ENCODE data around the gene SAMMSON. TPM values are rescaled to one million over a fixed set of nuclear protein-coding genes. Genes with fewer than 3 reads are reported as not detected.
A peak's percentile ranks its signal among the peaks of the same experiment; 100 is the strongest.

Gene SAMMSON
- total and polyA plus RNA-seq, 2 donors (not counting 1 experiment from before 2014, with no cell fraction given), result under 0.01 TPM; not detected in 1

GRCh38 chr3:70064194-70064779 lies 64.8 kb downstream of the SAMMSON start:
- H3K9ac ChIP-seq (ENCODE audit: insufficient read depth, low read length), result no peak overlapping the region
- TF ChIP-seq CTCF (conservative IDR thresholded peaks at IDR 0.05 in 1 of 2, IDR thresholded peaks at IDR 0.05 in 1 of 2; ENCODE audit: low read depth in 1 of 2, low read length in 2 of 2) (peak; percentile 63 to 75), EZH2 (IDR thresholded peaks at IDR 0.05; ENCODE audit: low read length, missing control alignments) (no peak)
- no peaks in the 10 kb centered on the region for H4K20me1 ChIP-seq (ENCODE audit: control insufficient read depth, extremely low read depth, insufficient read depth, low read length)
- no peaks in the 10 kb centered on the region for H3K4me1 ChIP-seq (ENCODE audit: control insufficient read depth, extremely low read depth, insufficient read depth, low read length)
- H3K79me2 ChIP-seq (ENCODE audit: control insufficient read depth, insufficient read depth, low read length), result no peaks in the 10 kb centered on the region
- H3K9me3 ChIP-seq (ENCODE audit: control insufficient read depth, insufficient read depth, low read depth, low read length), result no peaks in the 10 kb centered on the region
- no peaks in the 10 kb centered on the region for H3K27me3 ChIP-seq (ENCODE audit: control insufficient read depth, insufficient read depth, low read length)
- no peaks in the 10 kb centered on the region for H3K36me3 ChIP-seq (ENCODE audit: control insufficient read depth, insufficient read depth, low read length)
- H3K4me2 ChIP-seq (ENCODE audit: extremely low read depth, insufficient read depth, low read length), result no peak overlapping the region
- H2AFZ ChIP-seq (ENCODE audit: low read length), result no peak overlapping the region
- H3K27ac ChIP-seq (ENCODE audit: insufficient read depth, low read length), result no peak overlapping the region
- peak; percentile 16 to 66 for DNase-seq (ENCODE audit: low read depth in 2 of 2)
- H3K4me3 ChIP-seq (replicated peaks in 1 of 4; ENCODE audit: control extremely low read depth in 1 of 4, insufficient read depth in 1 of 4, low read depth in 3 of 4, low read length in 4 of 4), result no peak overlapping the region

- Histone ChIP-seq H3K4me3 (replicated peaks in 1 of 4; ENCODE audit: control extremely low read depth in 1 of 4, insufficient read depth in 1 of 4, low read depth in 3 of 4, low read length in 4 of 4) (no peak overlapping the region), H3K4me2 (ENCODE audit: extremely low read depth, insufficient read depth, low read length) (no peak overlapping the region), H3K79me2 (ENCODE audit: control insufficient read depth, insufficient read depth, low read length) (no peaks in the 10 kb centered on the region), H3K36me3 (ENCODE audit: control insufficient read depth, insufficient read depth, low read length) (no peaks in the 10 kb centered on the region), H2AFZ (ENCODE audit: low read length) (no peak overlapping the region), H3K27ac (ENCODE audit: insufficient read depth, low read length) (no peak overlapping the region), H4K20me1 (ENCODE audit: control insufficient read depth, extremely low read depth, insufficient read depth, low read length) (no peaks in the 10 kb centered on the region), H3K27me3 (ENCODE audit: control insufficient read depth, insufficient read depth, low read length) (no peaks in the 10 kb centered on the region), H3K4me1 (ENCODE audit: control insufficient read depth, extremely low read depth, insufficient read depth, low read length) (no peaks in the 10 kb centered on the region), H3K9me3 (ENCODE audit: control insufficient read depth, insufficient read depth, low read depth, low read length) (no peaks in the 10 kb centered on the region), H3K9ac (ENCODE audit: insufficient read depth, low read length) (no peak overlapping the region)
- no peak for DNase-seq (ENCODE audit: low read depth in 2 of 2)
- TF ChIP-seq EZH2 (IDR thresholded peaks at IDR 0.05; ENCODE audit: low read length, missing control alignments) (no peak), CTCF (conservative IDR thresholded peaks at IDR 0.05 in 1 of 2, IDR thresholded peaks at IDR 0.05 in 1 of 2; ENCODE audit: low read depth in 1 of 2, low read length in 2 of 2) (no peak)
These were observed 66.2 kb downstream of the SAMMSON start for GRCh38 chr3:70065696-70066253.

- H4K20me1 ChIP-seq (ENCODE audit: control insufficient read depth, extremely low read depth, insufficient read depth, low read length), result no peaks in the 10 kb centered on the region
- peak; percentile 28 to 62 for DNase-seq (ENCODE audit: low read depth in 2 of 2)
- no peak overlapping the region for H3K27ac ChIP-seq (ENCODE audit: insufficient read depth, low read length)
- H3K79me2 ChIP-seq (ENCODE audit: control insufficient read depth, insufficient read depth, low read length), result no peaks in the 10 kb centered on the region
- no peak overlapping the region for H2AFZ ChIP-seq (ENCODE audit: low read length)
- TF ChIP-seq EZH2 (IDR thresholded peaks at IDR 0.05; ENCODE audit: low read length, missing control alignments) (no peak), CTCF (conservative IDR thresholded peaks at IDR 0.05 in 1 of 2, IDR thresholded peaks at IDR 0.05 in 1 of 2; ENCODE audit: low read depth in 1 of 2, low read length in 2 of 2) (no peak)
- no peaks in the 10 kb centered on the region for H3K27me3 ChIP-seq (ENCODE audit: control insufficient read depth, insufficient read depth, low read length)
- H3K4me2 ChIP-seq (ENCODE audit: extremely low read depth, insufficient read depth, low read length), result no peak overlapping the region
- H3K36me3 ChIP-seq (ENCODE audit: control insufficient read depth, insufficient read depth, low read length), result no peaks in the 10 kb centered on the region
- H3K4me3 ChIP-seq (replicated peaks in 1 of 4; ENCODE audit: control extremely low read depth in 1 of 4, insufficient read depth in 1 of 4, low read depth in 3 of 4, low read length in 4 of 4), result no peak overlapping the region
- no peaks in the 10 kb centered on the region for H3K4me1 ChIP-seq (ENCODE audit: control insufficient read depth, extremely low read depth, insufficient read depth, low read length)
- H3K9me3 ChIP-seq (ENCODE audit: control insufficient read depth, insufficient read depth, low read depth, low read length), result no peaks in the 10 kb centered on the region
- H3K9ac ChIP-seq (ENCODE audit: insufficient read depth, low read length), result no peak overlapping the region
These were observed 68.5 kb downstream of the SAMMSON start for GRCh38 chr3:70067860-70068521.

Data from fibroblast of lung (primary cell).